ENCODE results near the gene ADAMTS4. TPM values are rescaled to one million over a fixed set of nuclear protein-coding genes. Genes with fewer than 3 reads are reported as not detected.

The ADAMTS4 gene
- total and polyA plus RNA-seq, 2 donors (not counting 3 experiments of a cell fraction or from before 2014, with no cell fraction given), result 2.5 to 13.6 TPM

- DNase-seq (ENCODE audit: low read depth, low spot score) (no peak), FAIRE-seq (no peak)
- dilution Hi-C loops (cut with MboI; ENCODE audit: extremely low pct_ligation_motif_present, low sequenced_read_pairs), result no loop called here
- peaks cover 4% of the 10 kb centered on the region for H3K79me2 ChIP-seq (ENCODE audit: control insufficient read depth, insufficient read depth, low read length)
- H3K27me3 ChIP-seq (ENCODE audit: control insufficient read depth in 2 of 2, insufficient read depth in 2 of 2, low read length in 2 of 2), result no peaks in the 10 kb centered on the region
- no peaks in the 10 kb centered on the region for H4K20me1 ChIP-seq (replicated peaks; ENCODE audit: control insufficient read depth, extremely low read depth, insufficient read depth, low read length)
- no TSS peak for BruUV-seq (replicated peaks)
- H3K9me3 ChIP-seq (replicated peaks; ENCODE audit: control insufficient read depth, insufficient read depth, low read length), result no peaks in the 10 kb centered on the region
- H2AFZ ChIP-seq (ENCODE audit: low read depth, low read length), result no peak overlapping the region
- H3K4me1 ChIP-seq (ENCODE audit: control insufficient read depth, extremely low read depth, insufficient read depth, low read length), result peaks cover 11% of the 10 kb centered on the region
- H3K4me3 ChIP-seq (replicated peaks in 1 of 3; ENCODE audit: insufficient read depth in 1 of 3, low read depth in 1 of 3, low read length in 3 of 3), result no peak overlapping the region
- no peak overlapping the region for H3K27ac ChIP-seq (ENCODE audit: insufficient read depth, low read depth, low read length)
- no peaks in the 10 kb centered on the region for H3K9me1 ChIP-seq (replicated peaks; ENCODE audit: control insufficient read depth, extremely low read depth, insufficient read depth, low read length)
- H3K4me2 ChIP-seq (ENCODE audit: insufficient read depth, low read length), result no peak overlapping the region
- intact Hi-C loops (cut with micrococcal nuclease), result no loop called here
- ChIA-PET POLR2A (no interaction called here), CTCF (no interaction called here)
- peaks cover 30 to 37% of the 10 kb centered on the region in 2 experiments for H3K36me3 ChIP-seq (ENCODE audit: control insufficient read depth in 2 of 2, extremely low read depth in 1 of 2, insufficient read depth in 2 of 2, low read length in 2 of 2)
- H3K9ac ChIP-seq (replicated peaks; ENCODE audit: extremely low read depth, insufficient read depth, low read length), result no peak overlapping the region
- TF ChIP-seq POLR2A (IDR thresholded peaks at IDR 0.05; ENCODE audit: low read depth, low read length) (no peak), POLR2AphosphoS5 (IDR thresholded peaks at IDR 0.05; ENCODE audit: insufficient read depth, low read depth, low read length) (no peak), CTCF (IDR thresholded peaks at IDR 0.05; ENCODE audit: extremely low read depth in 1 of 2, insufficient read depth in 1 of 2, low read depth in 1 of 2, low read length in 2 of 2) (no peak), MAX (IDR thresholded peaks at IDR 0.05; ENCODE audit: insufficient read depth, insufficient read length) (no peak), EZH2 (IDR thresholded peaks at IDR 0.05; ENCODE audit: borderline replicate concordance, low read depth, low read length, severe bottlenecking) (no peak), GATA2 (IDR thresholded peaks at IDR 0.05; ENCODE audit: insufficient read depth, insufficient read length, low read depth, low read length) (no peak), JUN (IDR thresholded peaks at IDR 0.05; ENCODE audit: borderline replicate concordance, insufficient read depth, insufficient read length, low read depth) (no peak), FOS (IDR thresholded peaks at IDR 0.05; ENCODE audit: borderline replicate concordance, insufficient read depth, low read length) (no peak), MYC (IDR thresholded peaks at IDR 0.05; ENCODE audit: low read depth, low read length) (no peak)
These were observed 15.5 kb upstream of the ADAMTS4 start for GRCh38 chr1:161214369-161214768.

Data from endothelial cell of umbilical vein (primary cell).